ENCODE measurements around the gene PIK3CD.

The PIK3CD gene

GRCh38 chr1:9626201-9626608 is 25.3 kb upstream of the PIK3CD start:
- FAIRE-seq (peak; percentile 93), DNase-seq (ENCODE audit: insufficient read length) (peak; percentile 69)
- TF ChIP-seq TAF1 (IDR thresholded peaks at IDR 0.05; ENCODE audit: borderline replicate concordance, low read depth, low read length) (no peak), POLR2A (IDR thresholded peaks at IDR 0.05; ENCODE audit: low read depth, low read length) (no peak), POLR2AphosphoS5 (IDR thresholded peaks at IDR 0.05; ENCODE audit: low read depth, low read length) (no peak)

- FAIRE-seq (peak; percentile 89), DNase-seq (ENCODE audit: insufficient read length) (no peak)
- TF ChIP-seq POLR2A (IDR thresholded peaks at IDR 0.05; ENCODE audit: low read depth, low read length) (peak; percentile 55; the same call in 1 of the 2 replicates), TAF1 (IDR thresholded peaks at IDR 0.05; ENCODE audit: borderline replicate concordance, low read depth, low read length) (peak; percentile 58; the same call in 1 of the 2 replicates), POLR2AphosphoS5 (IDR thresholded peaks at IDR 0.05; ENCODE audit: low read depth, low read length) (peak; percentile 34)
Measured at GRCh38 chr1:9628541-9629444, 22.7 kb upstream of the PIK3CD start.

GRCh38 chr1:9629445-9630201 is 21.9 kb upstream of the PIK3CD start:
- DNase-seq (ENCODE audit: insufficient read length): no peak
- FAIRE-seq: no peak
- peak; percentile 73; the same call in 1 of the 2 replicates for TF ChIP-seq POLR2AphosphoS5 (IDR thresholded peaks at IDR 0.05; ENCODE audit: low read depth, low read length)
- TF ChIP-seq TAF1 (IDR thresholded peaks at IDR 0.05; ENCODE audit: borderline replicate concordance, low read depth, low read length): no peak
- TF ChIP-seq POLR2A (IDR thresholded peaks at IDR 0.05; ENCODE audit: low read depth, low read length): peak; percentile 59

GRCh38 chr1:9630331-9631111 is 21.0 kb upstream of the PIK3CD start:
- DNase-seq (ENCODE audit: insufficient read length) (no peak), FAIRE-seq (peak; percentile 77)
- no peak for TF ChIP-seq TAF1 (IDR thresholded peaks at IDR 0.05; ENCODE audit: borderline replicate concordance, low read depth, low read length)

- FAIRE-seq (no peak), DNase-seq (ENCODE audit: insufficient read length) (no peak)
- no peak for TF ChIP-seq POLR2A (IDR thresholded peaks at IDR 0.05; ENCODE audit: low read depth, low read length)
- no peak for TF ChIP-seq POLR2AphosphoS5 (IDR thresholded peaks at IDR 0.05; ENCODE audit: low read depth, low read length)
Measured at GRCh38 chr1:9631613-9632012, 19.9 kb upstream of the PIK3CD start.

GRCh38 chr1:9633493-9633892 is 18.0 kb upstream of the PIK3CD start:
- DNase-seq (ENCODE audit: insufficient read length) (no peak), FAIRE-seq (no peak)
- no peak for TF ChIP-seq POLR2AphosphoS5 (IDR thresholded peaks at IDR 0.05; ENCODE audit: low read depth, low read length)
- no peak for TF ChIP-seq POLR2A (IDR thresholded peaks at IDR 0.05; ENCODE audit: low read depth, low read length)
- TF ChIP-seq TAF1 (IDR thresholded peaks at IDR 0.05; ENCODE audit: borderline replicate concordance, low read depth, low read length): no peak

- DNase-seq (ENCODE audit: insufficient read length): no peak
- TF ChIP-seq POLR2AphosphoS5 (IDR thresholded peaks at IDR 0.05; ENCODE audit: low read depth, low read length) (no peak), POLR2A (IDR thresholded peaks at IDR 0.05; ENCODE audit: low read depth, low read length) (no peak), TAF1 (IDR thresholded peaks at IDR 0.05; ENCODE audit: borderline replicate concordance, low read depth, low read length) (no peak)
- FAIRE-seq: no peak
Measured at GRCh38 chr1:9634582-9634981, 16.9 kb upstream of the PIK3CD start.

GRCh38 chr1:9639227-9639626 is 12.3 kb upstream of the PIK3CD start:
- no peak for DNase-seq (ENCODE audit: insufficient read length)
- no peak for FAIRE-seq
- no peak for TF ChIP-seq POLR2AphosphoS5 (IDR thresholded peaks at IDR 0.05; ENCODE audit: low read depth, low read length)
- TF ChIP-seq TAF1 (IDR thresholded peaks at IDR 0.05; ENCODE audit: borderline replicate concordance, low read depth, low read length): no peak
- TF ChIP-seq POLR2A (IDR thresholded peaks at IDR 0.05; ENCODE audit: low read depth, low read length): no peak

- DNase-seq (ENCODE audit: insufficient read length): no peak
- TF ChIP-seq TAF1 (IDR thresholded peaks at IDR 0.05; ENCODE audit: borderline replicate concordance, low read depth, low read length) (no peak), POLR2AphosphoS5 (IDR thresholded peaks at IDR 0.05; ENCODE audit: low read depth, low read length) (no peak), POLR2A (IDR thresholded peaks at IDR 0.05; ENCODE audit: low read depth, low read length) (no peak)
- FAIRE-seq: no peak
Measured at GRCh38 chr1:9643351-9644256, 7.9 kb upstream of the PIK3CD start.

- DNase-seq (ENCODE audit: insufficient read length) (no peak), FAIRE-seq (no peak)
- no peak for TF ChIP-seq POLR2AphosphoS5 (IDR thresholded peaks at IDR 0.05; ENCODE audit: low read depth, low read length)
- no peak for TF ChIP-seq TAF1 (IDR thresholded peaks at IDR 0.05; ENCODE audit: borderline replicate concordance, low read depth, low read length)
- no peak for TF ChIP-seq POLR2A (IDR thresholded peaks at IDR 0.05; ENCODE audit: low read depth, low read length)
Measured at GRCh38 chr1:9646037-9646436, 5.5 kb upstream of the PIK3CD start.

Measured in GM12892 (cell line).